Common myeloid progenitor, CD34-positive (primary cell): Measurements from ENCODE around the gene TBC1D22A.

Experiments
- CTCF ChIA-PET: fragments of 350-600 bp; sonication (Branson Sonifier 250); formaldehyde crosslinking; loops from one replicate; lab custom pipeline; 2021; ENCODE audit warnings: antibody characterized with exemption; lab: Charles Lee
- POLR2A ChIA-PET: fragments of 350-600 bp; sonication (Branson Sonifier 250); formaldehyde crosslinking; loops from one replicate; lab custom pipeline; 2021; ENCODE audit warnings: antibody characterized with exemption; lab: Charles Lee
- DNase-seq, 3 donors: peaks; one replicate each; pipeline versions ENCODE4 v3.0.0 to v3.0.0-alpha.2; 2013
- H3K27ac ChIP-seq, 2 experiments: 1 replicate in 1 of 2; 2 replicates in 1 of 2; pipeline ENCODE4 v1.7.0; 2013; ENCODE audit warnings: inconsistent platforms in 2 of 2, low read length in 2 of 2, mild to moderate bottlenecking in 2 of 2, low read depth in 1 of 2, moderate library complexity in 1 of 2; ENCODE audit not compliant: severe bottlenecking in 2 of 2, insufficient read depth in 1 of 2, poor library complexity in 1 of 2
- H3K27me3 ChIP-seq, 5 experiments: replicated peaks in 2 of 5; 1 replicate in 3 of 5; 2 replicates in 2 of 5; pipeline versions ENCODE4 v1.6.1 to v1.7.0; 2013; ENCODE audit warnings: low read length in 4 of 5, mild to moderate bottlenecking in 2 of 5, moderate library complexity in 2 of 5, inconsistent platforms in 1 of 5; ENCODE audit not compliant: insufficient read depth in 5 of 5, control insufficient read depth in 4 of 5
- H3K36me3 ChIP-seq, 4 experiments: 1 replicate in 2 of 4; 2 replicates in 2 of 4; pipeline versions ENCODE4 v1.6.1 to v1.7.0; 2013; ENCODE audit warnings: low read length in 3 of 4, control low read depth in 1 of 4, mild to moderate bottlenecking in 1 of 4; ENCODE audit not compliant: control insufficient read depth in 4 of 4, insufficient read depth in 4 of 4
- H3K4me1 ChIP-seq, 4 experiments: 1 replicate in 3 of 4; 2 replicates in 1 of 4; pipeline versions ENCODE4 v1.6.1 to v1.7.1; 2013; ENCODE audit warnings: low read length in 3 of 4, mild to moderate bottlenecking in 3 of 4, control low read depth in 1 of 4, inconsistent platforms in 1 of 4, moderate library complexity in 1 of 4; ENCODE audit not compliant: control insufficient read depth in 4 of 4, insufficient read depth in 4 of 4; ENCODE audit errors: control extremely low read depth in 1 of 4
- H3K4me3 ChIP-seq, 7 experiments: 1 replicate in 4 of 7; 2 replicates in 3 of 7; pipeline versions ENCODE4 v1.5.1 to v1.7.0; 2013; ENCODE audit warnings: mild to moderate bottlenecking in 7 of 7, low read length in 6 of 7, moderate library complexity in 6 of 7, inconsistent platforms in 2 of 7, low read depth in 2 of 7, control low read depth in 1 of 7; ENCODE audit not compliant: insufficient read depth in 4 of 7, control insufficient read depth in 1 of 7; ENCODE audit errors: extremely low read depth in 1 of 7
- H3K9me3 ChIP-seq, 5 experiments: 1 replicate in 4 of 5; 2 replicates in 1 of 5; pipeline versions ENCODE4 v1.6.1 to v1.7.1; 2013; ENCODE audit warnings: low read length in 4 of 5, mild to moderate bottlenecking in 2 of 5, inconsistent platforms in 1 of 5, low read depth in 1 of 5, moderate library complexity in 1 of 5; ENCODE audit not compliant: control insufficient read depth in 4 of 5, insufficient read depth in 2 of 5; ENCODE audit errors: control extremely low read depth in 1 of 5
- WGBS: methylation state at CpG from one replicate; pipeline ENCODE4 v1.1.5; 2013; ENCODE audit not compliant: insufficient coverage; 5-methylcytosine and 5-hydroxymethylcytosine counted together

Gene TBC1D22A

GRCh38 chr22:46917771-46918101, 155.3 kb downstream of the TBC1D22A start:
- H3K36me3 ChIP-seq = peaks cover 3 to 24% (median 12%) of the 10 kb centered on the region in 4 experiments
- DNase-seq = no peak

GRCh38 chr22:46918197-46918596, 155.7 kb downstream of the TBC1D22A start:
- CTCF ChIA-PET = no interaction called here
- Histone ChIP-seq H3K4me3 (no peak overlapping the region), H3K27me3 (no peaks in the 10 kb centered on the region), H3K27ac (no peak overlapping the region), H3K36me3 (peaks cover 3 to 24% (median 12%) of the 10 kb centered on the region in 4 experiments), H3K9me3 (peaks cover 0 to 10% (median 0%) of the 10 kb centered on the region in 5 experiments), H3K4me1 (no peaks in the 10 kb centered on the region)
- no peak for DNase-seq
- 96% methylated on average over 2 of the region's 6 CpGs for WGBS
- POLR2A ChIA-PET = no interaction called here

More at GRCh38 chr22:46917771-46918101, 155.3 kb downstream of the TBC1D22A start:
- peaks cover 0 to 10% (median 0%) of the 10 kb centered on the region in 5 experiments for H3K9me3 ChIP-seq
- no peak overlapping the region for H3K27ac ChIP-seq
- ChIA-PET CTCF (no interaction called here), POLR2A (no interaction called here)
- H3K27me3 ChIP-seq = no peaks in the 10 kb centered on the region
- WGBS = 94% methylated on average over 8 of the region's 11 CpGs
- no peaks in the 10 kb centered on the region for H3K4me1 ChIP-seq
- H3K4me3 ChIP-seq = no peak overlapping the region

DNA sequence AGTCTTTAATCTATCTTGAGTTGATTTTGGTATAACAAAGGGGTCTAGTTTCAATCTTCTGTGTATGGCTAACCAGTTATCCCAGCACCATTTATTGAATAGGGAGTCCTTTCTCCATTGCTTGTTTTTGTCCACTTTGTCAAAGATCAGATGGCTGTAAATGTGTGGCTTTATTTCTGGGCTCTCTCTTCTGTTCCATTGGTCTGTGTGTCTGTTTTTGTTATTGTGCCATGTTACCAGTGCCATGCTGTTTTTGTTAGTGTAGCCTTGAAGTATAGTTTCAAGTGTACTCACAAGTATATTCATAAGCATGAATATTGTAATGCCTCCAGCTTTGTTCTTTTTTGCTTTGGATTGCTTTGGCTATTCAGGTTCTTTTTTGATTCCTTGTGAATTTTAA, 159.6 kb downstream of the TBC1D22A start:
- Histone ChIP-seq H3K9me3 (peaks cover 0 to 10% (median 0%) of the 10 kb centered on the region in 5 experiments), H3K36me3 (peaks cover 4 to 11% (median 7%) of the 10 kb centered on the region in 4 experiments), H3K27me3 (no peaks in the 10 kb centered on the region), H3K4me3 (no peak overlapping the region), H3K4me1 (no peaks in the 10 kb centered on the region), H3K27ac (no peak overlapping the region)
- ChIA-PET POLR2A (interaction anchor here (0.6 kb wide), 1 partner anchor 1397 kb away, joined by 3 read pairs; no protein-coding TSS in a partner anchor), CTCF (no interaction called here)
- no peak for DNase-seq

GRCh38 chr22:46923394-46923793, 160.9 kb downstream of the TBC1D22A start:
- DNase-seq = no peak
- Histone ChIP-seq H3K4me1 (no peaks in the 10 kb centered on the region), H3K9me3 (peaks cover 0 to 10% (median 0%) of the 10 kb centered on the region in 5 experiments), H3K27me3 (no peaks in the 10 kb centered on the region), H3K36me3 (peaks cover 4 to 9% (median 6%) of the 10 kb centered on the region in 4 experiments), H3K27ac (no peak overlapping the region), H3K4me3 (no peak overlapping the region)
- POLR2A ChIA-PET = no interaction called here
- CTCF ChIA-PET = no interaction called here
- 100% methylated on average over 4 of the region's 10 CpGs for WGBS

GRCh38 chr22:46925818-46926217, 163.4 kb downstream of the TBC1D22A start:
- WGBS = no CpG with 5 or more reads among the region's 3 CpGs
- Histone ChIP-seq H3K4me1 (no peaks in the 10 kb centered on the region), H3K27me3 (no peaks in the 10 kb centered on the region), H3K36me3 (peaks cover 0 to 11% (median 9%) of the 10 kb centered on the region in 4 experiments), H3K27ac (no peak overlapping the region), H3K9me3 (peaks cover 0 to 10% (median 0%) of the 10 kb centered on the region in 5 experiments), H3K4me3 (no peak overlapping the region)
- ChIA-PET POLR2A (interaction anchor here (1.0 kb wide), 1 partner anchor 17 kb away, joined by 3 read pairs; no protein-coding TSS in a partner anchor), CTCF (no interaction called here)
- no peak for DNase-seq

GRCh38 chr22:46929046-46929709, 166.7 kb downstream of the TBC1D22A start:
- ChIA-PET CTCF (no interaction called here), POLR2A (no interaction called here)
- DNase-seq = no peak
- 83% methylated on average over 4 of the region's 7 CpGs for WGBS
- H3K4me3 ChIP-seq = no peak overlapping the region
- H3K27ac ChIP-seq = no peak overlapping the region
- peaks cover 0 to 8% (median 0%) of the 10 kb centered on the region in 4 experiments for H3K4me1 ChIP-seq
- no peaks in the 10 kb centered on the region for H3K27me3 ChIP-seq
- no peaks in the 10 kb centered on the region for H3K9me3 ChIP-seq
- H3K36me3 ChIP-seq = peaks cover 3 to 11% (median 9%) of the 10 kb centered on the region in 4 experiments

- WGBS = 93% methylated on average over 5 of the region's 9 CpGs
- no peak overlapping the region for H3K4me3 ChIP-seq
- H3K36me3 ChIP-seq = peaks cover 3 to 11% (median 9%) of the 10 kb centered on the region in 4 experiments
- H3K27me3 ChIP-seq = no peaks in the 10 kb centered on the region
- ChIA-PET CTCF (no interaction called here), POLR2A (no interaction called here)
- H3K4me1 ChIP-seq = peaks cover 0 to 13% (median 0%) of the 10 kb centered on the region in 4 experiments
- no peak overlapping the region for H3K27ac ChIP-seq
- no peaks in the 10 kb centered on the region for H3K9me3 ChIP-seq
- DNase-seq = no peak
Measured at GRCh38 chr22:46929710-46930204, 167.3 kb downstream of the TBC1D22A start.
